Heart right ventricle (tissue), 16 donors: ENCODE measurements around the gene CDH7. TPM values are rescaled to one million over a fixed set of nuclear protein-coding genes. Genes with fewer than 3 reads are reported as not detected.

Experiments used
- ATAC-seq, 8 donors: fragments of 200-7000 bp; cut with Tn5 transposase; one replicate each; pipeline ENCODE4 v1.9.1; 2020; ENCODE audit warnings: mild to moderate bottlenecking in 8 of 8, moderate library complexity in 8 of 8, moderate number of reproducible peaks in 1 of 8
- DNase-seq, 2 donors: peaks; one replicate each; pipeline ENCODE4 v3.0.0-alpha.2; 2020
- H3K27ac ChIP-seq, 10 donors: fragments of 200-600 bp; sonication (generic) in 2 of 10; one replicate each; pipeline versions ENCODE4 v1.5.0 to v1.8.0; 2020 to 2022; ENCODE audit warnings: mild to moderate bottlenecking in 3 of 10
- H3K27me3 ChIP-seq, 7 donors: fragments of 200-600 bp; one replicate each; pipeline ENCODE4 v1.8.0; 2021 to 2022; ENCODE audit warnings: mild to moderate bottlenecking in 2 of 7
- H3K36me3 ChIP-seq, 9 donors: fragments of 200-600 bp; sonication (generic) in 1 of 9; one replicate each; pipeline versions ENCODE4 v1.5.0 to v1.8.0; 2020 to 2022; ENCODE audit warnings: mild to moderate bottlenecking in 2 of 9
- H3K4me1 ChIP-seq, 9 donors: fragments of 200-600 bp; sonication (generic) in 1 of 9; one replicate each; pipeline versions ENCODE4 v1.5.0 to v1.8.0; 2020 to 2022; ENCODE audit warnings: mild to moderate bottlenecking in 4 of 9
- H3K4me3 ChIP-seq, 10 donors: fragments of 200-600 bp; sonication (generic) in 2 of 10; one replicate each; pipeline versions ENCODE4 v1.5.0 to v1.8.0; 2020 to 2022; ENCODE audit warnings: mild to moderate bottlenecking in 7 of 10, moderate library complexity in 2 of 10
- H3K9me3 ChIP-seq, 11 donors: fragments of 200-600 bp in 10 of 11; sonication (generic) in 2 of 11; one replicate each; pipeline versions ENCODE4 v1.5.0 to v1.8.0; 2013 to 2022; ENCODE audit warnings: mild to moderate bottlenecking in 2 of 11, control low read depth in 1 of 11, moderate library complexity in 1 of 11
- CTCF ChIP-seq, 9 donors: fragments of 200-600 bp; sonication (generic) in 2 of 9; IDR thresholded peaks; one replicate each; pipeline versions ENCODE4 v1.5.0 to v1.8.0; 2021 to 2022; ENCODE audit warnings: antibody characterized with exemption in 9 of 9, mild to moderate bottlenecking in 5 of 9, moderate library complexity in 1 of 9
- WGBS, 2 donors: extraction: QIAGEN DNeasy Blood & Tissue Kit; methylation state at CpG; one replicate each; pipeline ENCODE4 v1.1.7; 2013; ENCODE audit warnings: inconsistent platforms in 1 of 2; 5-methylcytosine and 5-hydroxymethylcytosine counted together
- intact Hi-C, 10 donors: fragments of 100-400 bp; cut with DNase I; formaldehyde crosslinking; loops; one replicate each; pipeline versions ENCODE4 v1.11.1 to v1.14.2; 2022
- polyA plus RNA-seq, 2 donors: library from polyadenylated mRNA; stranded (reverse); fragments of 200-250 nt; gene quantifications; one replicate each; pipeline ENCODE4 v1.2.3, GENCODE V29; 2013
- total RNA-seq, 10 donors: library from RNA; stranded (reverse); fragmentation: NEBNext Ultra II Directional in 3 of 10; extraction: Animal tissue kit (Norgen Biotek cat#: 25700) in 3 of 10; gene quantifications; one replicate each; pipeline versions ENCODE4 v1.2.1 to v1.2.4, GENCODE V29; 2021 to 2023
- donor health status: Arrhythmogenic right ventricular cardiomyopathy.
- donor health status: ischemic (EF 13 %, LVEDD 7.1; RV severe dilation, severe dysfunction).
- donor health status: healthy with polysubstance abuse.
- donor health status: DM: no; HTN: yes; CAD: no.
- donor health status: DM: no; HTN: no; CAD: no.
- donor health status: ischemic (EF 25% LVEDD 6.9; RV normal size, moderate dysfunction).
- donor health status: ischemic (EF 25% LVEDD 5.7; RV mildly dilated, moderate dysfunction).
- donor health status: healthy.
- donor health status: DM: yes; HTN: yes; CAD: no.
- donor health status: Ischemic cardiomyopathy.
- donor health status: ischemic (EF 35%, LVEDD 5.7; RV mildly dilated, moderate dysfunction).
- donor health status: nonischemic (EF 11% LVEDD 7.7; RV severe dilation, severe dysfunction).
- donor health status: DM: yes; HTN: yes; CAD: no.
- donor health status: PGD.
- donor health status: ischemic (EF 29% LVEDD 5.4; RV normal size, mild dysfunction).
- donor health status: nonischemic (EF 23%, LVEDD 6.1; RV moderate dilation, normal function).

The CDH7 gene
- total and polyA plus RNA-seq, 12 donors = not detected

GRCh38 chr18:65919018-65919417 is 168.2 kb downstream of the CDH7 start:
- TF ChIP-seq CTCF (IDR thresholded peaks at IDR 0.05) = no peak
- Histone ChIP-seq H3K9me3 (no peaks in the 10 kb centered on the region), H3K36me3 (no peaks in the 10 kb centered on the region), H3K27me3 (no peaks in the 10 kb centered on the region), H3K27ac (no peak overlapping the region), H3K4me1 (no peaks in the 10 kb centered on the region), H3K4me3 (no peak overlapping the region)
- 74 to 89% methylated on average over 3 of the region's 3 CpGs for WGBS, 2 donors
- DNase-seq (no peak), ATAC-seq (no peak)
- intact Hi-C loops = no loop called here

- ATAC-seq (no peak), DNase-seq (no peak)
- intact Hi-C loops = no loop called here
- no peak overlapping the region for H3K27ac ChIP-seq
- H3K36me3 ChIP-seq = no peaks in the 10 kb centered on the region
- no peaks in the 10 kb centered on the region for H3K9me3 ChIP-seq
- H3K4me1 ChIP-seq = no peaks in the 10 kb centered on the region
- WGBS, 2 donors = 61 to 67% methylated on average over 3 of the region's 3 CpGs
- no peaks in the 10 kb centered on the region for H3K27me3 ChIP-seq
- H3K4me3 ChIP-seq = no peak overlapping the region
- TF ChIP-seq CTCF (IDR thresholded peaks at IDR 0.05) = no peak
Measured at GRCh38 chr18:65919663-65920062, 168.9 kb downstream of the CDH7 start.

GRCh38 chr18:65922103-65922502 is 171.3 kb downstream of the CDH7 start:
- TF ChIP-seq CTCF (IDR thresholded peaks at IDR 0.05) = no peak
- Histone ChIP-seq H3K4me1 (no peaks in the 10 kb centered on the region), H3K27me3 (no peaks in the 10 kb centered on the region), H3K36me3 (no peaks in the 10 kb centered on the region), H3K9me3 (no peaks in the 10 kb centered on the region), H3K27ac (no peak overlapping the region), H3K4me3 (no peak overlapping the region)
- no peak for DNase-seq
- intact Hi-C loops = no loop called here
- WGBS, 2 donors = 87 to 94% methylated on average over 1 of the region's 1 CpG
- no peak for ATAC-seq

GRCh38 chr18:65924904-65925303 is 174.1 kb downstream of the CDH7 start:
- peaks cover 0 to 4% (median 0%) of the 10 kb centered on the region in 11 donors for H3K9me3 ChIP-seq
- TF ChIP-seq CTCF (IDR thresholded peaks at IDR 0.05) = no peak
- DNase-seq (no peak), ATAC-seq (no peak)
- H3K36me3 ChIP-seq = no peaks in the 10 kb centered on the region
- intact Hi-C loops = no loop called here
- H3K27ac ChIP-seq = no peak overlapping the region
- H3K4me1 ChIP-seq = no peaks in the 10 kb centered on the region
- 78 to 81% methylated on average over 3 of the region's 3 CpGs for WGBS, 2 donors
- H3K27me3 ChIP-seq = no peaks in the 10 kb centered on the region
- H3K4me3 ChIP-seq = no peak overlapping the region
